Suprapubic skin (tissue), 4 donors: ENCODE results near the gene NRCAM. TPM values are rescaled to one million over a fixed set of nuclear protein-coding genes. Genes with fewer than 3 reads are reported as not detected.
"Not testable (repeated sequence)": the region's sequence is repeated elsewhere in the genome, so short reads cannot be mapped to it uniquely, and the experiment has no call there.

Experiments used
- DNase-seq, 2 donors: peaks; one replicate each; pipeline ENCODE4 v3.0.0-alpha.2; 2019; ENCODE audit warnings: low spot score in 2 of 2
- H3K27ac ChIP-seq: fragments of 200-600 bp; sonication (generic); one replicate; pipeline ENCODE4 v1.5.1; 2019
- H3K27me3 ChIP-seq: fragments of 200-600 bp; sonication (generic); one replicate; pipeline ENCODE4 v1.5.1; 2019
- H3K36me3 ChIP-seq: fragments of 200-600 bp; sonication (generic); one replicate; pipeline ENCODE4 v1.5.1; 2019
- H3K4me1 ChIP-seq: fragments of 200-600 bp; sonication (generic); one replicate; pipeline ENCODE4 v1.5.1; 2019
- H3K4me3 ChIP-seq: fragments of 200-600 bp; sonication (generic); one replicate; pipeline ENCODE4 v1.5.1; 2019; ENCODE audit warnings: mild to moderate bottlenecking
- H3K9me3 ChIP-seq: fragments of 200-600 bp; sonication (generic); one replicate; pipeline ENCODE4 v1.5.1; 2019
- CTCF ChIP-seq, 2 donors: fragments of 200-600 bp in 1 of 2; fragments of 450-650 bp in 1 of 2; sonication (generic) in 1 of 2; IDR thresholded peaks; one replicate each; pipeline ENCODE4 v1.5.1; 2016 to 2019; ENCODE audit warnings: antibody characterized with exemption in 2 of 2, mild to moderate bottlenecking in 1 of 2, moderate library complexity in 1 of 2
- EP300 ChIP-seq: sonication (generic); formaldehyde crosslinking; IDR thresholded peaks from one replicate; pipeline ENCODE4 v1.6.1; 2017; ENCODE audit warnings: antibody characterized with exemption
- POLR2A ChIP-seq, 2 donors: fragments of 450-650 bp; IDR thresholded peaks; one replicate each; pipeline ENCODE4 v1.6.1; 2017; ENCODE audit warnings: antibody characterized with exemption in 2 of 2, mild to moderate bottlenecking in 2 of 2, moderate library complexity in 2 of 2
- POLR2AphosphoS5 ChIP-seq, 3 donors: sonication (generic); formaldehyde crosslinking; IDR thresholded peaks; one replicate each; pipeline ENCODE4 v1.6.1; 2017; ENCODE audit warnings: antibody characterized with exemption in 3 of 3
- WGBS: methylation state at CpG from one replicate; pipeline ENCODE4 v1.1.5; 2018; 5-methylcytosine and 5-hydroxymethylcytosine counted together
- total RNA-seq, 4 donors: library from RNA; depleted of rRNA; stranded (reverse); fragments of >200 nt; gene quantifications; one replicate each; pipeline ENCODE4 v1.1.0, GENCODE V29; 2016

The NRCAM gene
- total RNA-seq, 4 donors from 2014 or later: 2.3 to 7.2 (median 2.8) TPM

GRCh38 chr7:108261560-108262255 is 194.5 kb downstream of the NRCAM start:
- DNase-seq: no peak
- Histone ChIP-seq H3K4me3 (no peak overlapping the region), H3K27me3 (no peaks in the 10 kb centered on the region), H3K36me3 (no peaks in the 10 kb centered on the region), H3K4me1 (no peaks in the 10 kb centered on the region), H3K9me3 (peaks cover 3% of the 10 kb centered on the region), H3K27ac (no peak overlapping the region)
- TF ChIP-seq POLR2A (IDR thresholded peaks at IDR 0.05) (no peak), POLR2AphosphoS5 (IDR thresholded peaks at IDR 0.05) (no peak), EP300 (no peak), CTCF (IDR thresholded peaks at IDR 0.05) (no peak)
- 76% methylated on average over 1 of the region's 1 CpG for WGBS

DNA sequence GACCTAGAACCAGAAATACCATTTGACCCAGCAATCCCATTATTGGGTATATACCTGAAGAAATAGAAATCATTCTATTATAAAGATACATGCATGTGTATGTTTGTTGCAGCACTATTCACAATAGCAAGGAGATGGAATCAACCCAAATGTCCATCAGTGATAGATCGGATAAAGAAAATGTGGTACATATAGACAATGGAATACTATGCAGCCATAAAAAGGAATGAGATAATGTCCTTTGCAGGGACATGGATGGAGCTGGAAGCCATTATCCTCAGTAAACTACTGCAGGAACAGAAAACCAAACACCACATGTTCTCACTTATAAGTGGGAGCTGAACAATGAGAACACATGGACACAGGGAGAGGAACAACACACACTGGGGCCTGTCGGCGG is 196.8 kb downstream of the NRCAM start:
- 89% methylated on average over 3 of the region's 3 CpGs for WGBS
- H3K4me3 ChIP-seq, H3K4me1 ChIP-seq: not testable (repeated sequence)

GRCh38 chr7:108257954-108258353 is 198.3 kb downstream of the NRCAM start:
- Histone ChIP-seq H3K27ac (no peak overlapping the region), H3K27me3 (no peaks in the 10 kb centered on the region), H3K4me3 (no peak overlapping the region), H3K36me3 (no peaks in the 10 kb centered on the region), H3K4me1 (no peaks in the 10 kb centered on the region), H3K9me3 (peaks cover 3% of the 10 kb centered on the region)
- TF ChIP-seq POLR2A (IDR thresholded peaks at IDR 0.05) (no peak), POLR2AphosphoS5 (IDR thresholded peaks at IDR 0.05) (no peak), EP300 (no peak), CTCF (IDR thresholded peaks at IDR 0.05) (no peak)
- WGBS: 73% methylated on average over 4 of the region's 4 CpGs
- no peak for DNase-seq

More for the DNA sequence above, 196.8 kb downstream of the NRCAM start:
- not testable (repeated sequence) for H3K36me3 ChIP-seq, DNase-seq, H3K27ac ChIP-seq, H3K27me3 ChIP-seq, H3K9me3 ChIP-seq

- Histone ChIP-seq H3K27me3 (no peaks in the 10 kb centered on the region), H3K36me3 (no peaks in the 10 kb centered on the region), H3K27ac (no peak overlapping the region), H3K4me3 (no peak overlapping the region), H3K4me1 (no peaks in the 10 kb centered on the region), H3K9me3 (peaks cover 1% of the 10 kb centered on the region)
- no peak for DNase-seq
- TF ChIP-seq CTCF (IDR thresholded peaks at IDR 0.05) (no peak), POLR2A (IDR thresholded peaks at IDR 0.05) (no peak), POLR2AphosphoS5 (IDR thresholded peaks at IDR 0.05) (no peak), EP300 (no peak)
- 99% methylated on average over 2 of the region's 2 CpGs for WGBS
These were observed 202.0 kb downstream of the NRCAM start for GRCh38 chr7:108254259-108254658.

- no peak for TF ChIP-seq CTCF (IDR thresholded peaks at IDR 0.05)
- no peak for TF ChIP-seq POLR2AphosphoS5 (IDR thresholded peaks at IDR 0.05)
- TF ChIP-seq POLR2A (IDR thresholded peaks at IDR 0.05): no peak
- TF ChIP-seq EP300: no peak
- Histone ChIP-seq H3K4me3 (no peak overlapping the region), H3K36me3 (no peaks in the 10 kb centered on the region), H3K27me3 (no peaks in the 10 kb centered on the region), H3K9me3 (no peaks in the 10 kb centered on the region), H3K4me1 (no peaks in the 10 kb centered on the region), H3K27ac (no peak overlapping the region)
- no peak for DNase-seq
- 71% methylated on average over 6 of the region's 6 CpGs for WGBS
These were observed 202.8 kb downstream of the NRCAM start for GRCh38 chr7:108253275-108254044.
